Hepatocyte (in vitro differentiated cells): ENCODE measurements around the gene VWA2.

ENCODE experiments used
- EZH2 ChIP-seq: fragments of 200-600 bp; sonication (generic); IDR thresholded peaks from 2 replicates; pipeline ENCODE4 v1.6.1; 2016; ENCODE audit warnings: antibody characterized with exemption, mild to moderate bottlenecking, borderline replicate concordance
- EZH2phosphoT487 ChIP-seq: fragments of 200-600 bp; sonication (generic); IDR thresholded peaks from one replicate; pipeline ENCODE4 v1.6.1; 2018; ENCODE audit warnings: antibody characterized with exemption, mild to moderate bottlenecking, low read depth, moderate library complexity; ENCODE audit not compliant: unreplicated experiment, severe bottlenecking
- TF ChIP-seq, protein P1 (sequence below): fragments of 200-600 bp; sonication (generic); IDR thresholded peaks from 2 replicates; pipeline ENCODE4 v1.5.1; 2016; ENCODE audit warnings: antibody characterized with exemption, mild to moderate bottlenecking; ENCODE audit not compliant: poor library complexity

GRCh38 chr10:114258274-114258840 lies 19.3 kb downstream of the VWA2 start:
- TF ChIP-seq, protein P1, sequence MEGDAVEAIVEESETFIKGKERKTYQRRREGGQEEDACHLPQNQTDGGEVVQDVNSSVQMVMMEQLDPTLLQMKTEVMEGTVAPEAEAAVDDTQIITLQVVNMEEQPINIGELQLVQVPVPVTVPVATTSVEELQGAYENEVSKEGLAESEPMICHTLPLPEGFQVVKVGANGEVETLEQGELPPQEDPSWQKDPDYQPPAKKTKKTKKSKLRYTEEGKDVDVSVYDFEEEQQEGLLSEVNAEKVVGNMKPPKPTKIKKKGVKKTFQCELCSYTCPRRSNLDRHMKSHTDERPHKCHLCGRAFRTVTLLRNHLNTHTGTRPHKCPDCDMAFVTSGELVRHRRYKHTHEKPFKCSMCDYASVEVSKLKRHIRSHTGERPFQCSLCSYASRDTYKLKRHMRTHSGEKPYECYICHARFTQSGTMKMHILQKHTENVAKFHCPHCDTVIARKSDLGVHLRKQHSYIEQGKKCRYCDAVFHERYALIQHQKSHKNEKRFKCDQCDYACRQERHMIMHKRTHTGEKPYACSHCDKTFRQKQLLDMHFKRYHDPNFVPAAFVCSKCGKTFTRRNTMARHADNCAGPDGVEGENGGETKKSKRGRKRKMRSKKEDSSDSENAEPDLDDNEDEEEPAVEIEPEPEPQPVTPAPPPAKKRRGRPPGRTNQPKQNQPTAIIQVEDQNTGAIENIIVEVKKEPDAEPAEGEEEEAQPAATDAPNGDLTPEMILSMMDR: no peak
- TF ChIP-seq EZH2 (no peak), EZH2phosphoT487 (no peak)
